ENCODE results near the gene ZNF410.
A peak's percentile ranks its signal among the peaks of the same experiment; 100 is the strongest.

ZNF410 gene

GRCh38 chr14:73949752-73950734 lies 63.4 kb downstream of the ZNF410 start, which contains the start of the genes COQ6 and FAM161B:
Gene COQ6, plus strand, starts transcription at chr14:73950302. Its CDS starts 31 bp downstream, at chr14:73950333.
Gene FAM161B, minus strand, starts transcription at chr14:73950094. Its CDS starts 68 bp downstream, at chr14:73950026.
- DNase-seq (ENCODE audit: low spot score) (peak; percentile 82), FAIRE-seq (no peak)

- FAIRE-seq (no peak), DNase-seq (ENCODE audit: low spot score) (no peak)
Observed at GRCh38 chr14:73953731-73954130, 67.1 kb downstream of the ZNF410 start.

GRCh38 chr14:73955674-73956073 lies 69.0 kb downstream of the ZNF410 start:
- FAIRE-seq: no peak
- DNase-seq (ENCODE audit: low spot score): no peak

GRCh38 chr14:73958591-73958990 lies 71.9 kb downstream of the ZNF410 start:
- no peak for DNase-seq (ENCODE audit: low spot score)
- no peak for FAIRE-seq

GRCh38 chr14:73961192-73961591 lies 74.5 kb downstream of the ZNF410 start:
- DNase-seq (ENCODE audit: low spot score) (no peak), FAIRE-seq (no peak)

GRCh38 chr14:73965216-73965615 lies 78.6 kb downstream of the ZNF410 start:
- FAIRE-seq (no peak), DNase-seq (ENCODE audit: low spot score) (no peak)

- FAIRE-seq: no peak
Observed at GRCh38 chr14:73968885-73969284, 82.2 kb downstream of the ZNF410 start.

GRCh38 chr14:73973497-73973896 lies 86.8 kb downstream of the ZNF410 start:
- DNase-seq (ENCODE audit: low spot score) (no peak), FAIRE-seq (no peak)

More at GRCh38 chr14:73968885-73969284, 82.2 kb downstream of the ZNF410 start:
- DNase-seq (ENCODE audit: low spot score): no peak

GRCh38 chr14:73976125-73976524 lies 89.5 kb downstream of the ZNF410 start:
- DNase-seq (ENCODE audit: low spot score): no peak
- FAIRE-seq: no peak

- FAIRE-seq: no peak
- no peak for DNase-seq (ENCODE audit: low spot score)
Observed at GRCh38 chr14:73977896-73978295, 91.2 kb downstream of the ZNF410 start.
